Neural cell (in vitro differentiated cells): ENCODE results near the gene SPDEF.

Experiments
- CTCF ChIP-seq: fragments of 450-650 bp; IDR thresholded peaks from 2 replicates; pipeline ENCODE4 v1.5.1; 2014; ENCODE audit warnings: antibody characterized with exemption, mild to moderate bottlenecking, moderate library complexity; ENCODE audit not compliant: poor library complexity, severe bottlenecking
- POLR2AphosphoS5 ChIP-seq: IDR thresholded peaks from 2 replicates; pipeline ENCODE4 v1.6.1; 2012

DNA sequence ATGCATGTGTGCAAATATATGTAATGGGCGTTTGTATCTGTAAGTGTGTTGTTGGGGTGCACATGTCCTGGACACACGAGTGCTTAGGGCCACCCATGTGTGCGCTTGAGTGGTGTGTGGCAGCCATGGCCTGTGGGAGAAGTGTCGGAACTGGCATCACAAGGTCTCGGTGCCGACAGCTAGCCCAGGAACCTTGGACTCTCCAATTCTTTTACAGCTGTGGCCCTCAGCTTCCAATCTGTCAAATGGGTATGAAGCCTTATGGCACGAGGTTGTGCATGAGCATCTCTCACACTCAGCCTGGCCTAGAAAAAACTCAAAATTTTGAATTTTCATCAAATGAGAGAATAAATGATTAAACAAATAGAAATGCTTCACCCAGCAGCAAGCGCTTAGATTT lies 42.0 kb downstream of the SPDEF start:
- no peak for TF ChIP-seq POLR2AphosphoS5
- TF ChIP-seq CTCF = no peak
